Fibroblast of skin of right quadriceps (primary cell): ENCODE data around the gene TMC4.
"Not testable (repeated sequence)": the region's sequence is repeated elsewhere in the genome, so short reads cannot be mapped to it uniquely, and the experiment has no call there.

ENCODE experiments used
- DNase-seq: peaks from one replicate; pipeline ENCODE4 v3.0.0-alpha.2; 2013

The TMC4 gene, protein sequence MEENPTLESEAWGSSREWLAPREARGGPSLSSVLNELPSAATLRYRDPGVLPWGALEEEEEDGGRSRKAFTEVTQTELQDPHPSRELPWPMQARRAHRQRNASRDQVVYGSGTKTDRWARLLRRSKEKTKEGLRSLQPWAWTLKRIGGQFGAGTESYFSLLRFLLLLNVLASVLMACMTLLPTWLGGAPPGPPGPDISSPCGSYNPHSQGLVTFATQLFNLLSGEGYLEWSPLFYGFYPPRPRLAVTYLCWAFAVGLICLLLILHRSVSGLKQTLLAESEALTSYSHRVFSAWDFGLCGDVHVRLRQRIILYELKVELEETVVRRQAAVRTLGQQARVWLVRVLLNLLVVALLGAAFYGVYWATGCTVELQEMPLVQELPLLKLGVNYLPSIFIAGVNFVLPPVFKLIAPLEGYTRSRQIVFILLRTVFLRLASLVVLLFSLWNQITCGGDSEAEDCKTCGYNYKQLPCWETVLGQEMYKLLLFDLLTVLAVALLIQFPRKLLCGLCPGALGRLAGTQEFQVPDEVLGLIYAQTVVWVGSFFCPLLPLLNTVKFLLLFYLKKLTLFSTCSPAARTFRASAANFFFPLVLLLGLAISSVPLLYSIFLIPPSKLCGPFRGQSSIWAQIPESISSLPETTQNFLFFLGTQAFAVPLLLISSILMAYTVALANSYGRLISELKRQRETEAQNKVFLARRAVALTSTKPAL

DNA sequence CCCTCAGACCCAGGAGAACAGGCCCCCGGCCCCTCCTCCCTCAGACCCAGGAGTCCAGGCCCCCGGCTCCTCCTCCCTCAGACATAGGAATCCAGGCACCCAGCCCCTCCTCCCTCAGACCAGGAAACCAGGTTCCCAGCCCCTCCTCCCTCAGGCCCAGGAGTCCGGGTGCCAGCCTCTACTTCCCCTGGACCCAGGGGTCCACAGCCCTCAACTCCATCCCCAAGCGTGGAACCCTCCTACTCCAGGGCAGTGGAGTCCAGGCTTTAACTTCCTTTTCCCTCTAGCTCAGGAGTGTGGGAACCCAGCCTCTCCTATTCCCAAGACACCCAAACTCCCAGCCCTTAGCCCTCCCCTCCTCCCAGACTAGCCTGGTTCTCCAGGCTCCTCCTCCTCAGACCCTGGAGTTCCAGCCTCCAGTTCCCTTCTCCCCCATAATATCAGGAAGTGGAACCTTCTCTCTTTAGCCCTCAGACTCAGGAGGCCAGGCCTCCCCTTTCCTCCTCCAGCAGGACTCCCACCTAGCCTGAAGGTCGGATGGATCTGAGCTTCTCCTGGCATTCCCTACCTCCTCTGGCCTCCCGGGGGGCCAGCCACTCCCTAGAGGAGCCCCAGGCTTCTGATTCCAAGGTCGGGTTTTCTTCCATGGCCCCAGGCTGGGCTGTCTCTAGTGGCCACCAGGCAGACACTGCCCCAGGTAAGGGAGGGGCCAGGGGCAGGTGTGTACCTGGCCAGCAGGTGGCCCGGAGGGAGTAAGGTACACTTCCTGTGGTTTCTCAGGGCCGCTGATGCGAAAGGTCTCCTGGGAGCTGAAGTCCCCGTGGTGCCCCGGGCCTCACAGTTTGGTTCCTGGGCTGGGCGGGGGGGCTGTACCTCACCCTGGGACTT is at the start of gene TMC4:
Gene TMC4, minus strand, starts transcription at position 690 of the 888 bp plus-strand sequence. Its CDS starts 43 bp downstream, at position 647.
- DNase-seq = no peak

DNA sequence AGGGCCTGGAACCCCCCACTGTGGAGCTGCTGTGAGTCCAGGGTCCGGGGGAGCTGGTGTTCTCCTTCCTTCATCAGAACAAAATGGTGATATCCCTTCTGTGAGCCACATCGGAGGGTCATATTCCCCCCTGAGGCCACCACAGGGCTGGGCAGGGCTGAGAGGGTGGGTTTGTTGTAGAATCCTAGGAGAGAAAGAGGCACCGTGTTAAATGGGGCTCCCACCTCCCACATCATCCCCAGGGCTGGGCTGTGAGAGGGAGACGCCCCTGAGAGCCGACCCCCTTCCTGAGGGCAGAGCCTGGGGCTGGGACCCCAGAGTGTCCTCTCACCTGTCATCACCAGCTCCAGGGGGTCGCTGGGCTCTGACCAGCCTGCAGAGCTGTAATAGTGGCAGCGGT is 49.0 kb upstream of the TMC4 start:
- not testable (repeated sequence) for DNase-seq

DNA sequence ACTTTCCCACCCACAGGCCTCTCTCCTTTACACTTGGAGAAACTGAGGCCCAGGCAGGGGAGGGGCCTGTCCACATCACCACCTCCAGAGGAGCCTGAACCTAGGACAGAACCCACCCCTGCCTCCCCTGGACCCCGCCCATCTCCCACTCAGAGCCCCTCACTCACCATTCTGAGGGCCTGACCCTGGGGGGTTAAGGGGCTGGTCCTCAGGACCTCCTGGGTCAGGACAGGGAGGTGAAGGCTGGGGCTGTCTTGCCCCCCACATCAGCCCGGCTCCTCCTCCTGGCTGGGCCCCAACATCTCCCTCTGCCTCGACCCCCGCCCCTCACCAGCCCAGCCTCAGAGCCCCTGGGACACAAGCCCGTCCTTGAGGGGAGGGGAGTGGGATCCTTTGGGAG is 46.7 kb upstream of the TMC4 start:
- DNase-seq = not testable (repeated sequence)

DNA sequence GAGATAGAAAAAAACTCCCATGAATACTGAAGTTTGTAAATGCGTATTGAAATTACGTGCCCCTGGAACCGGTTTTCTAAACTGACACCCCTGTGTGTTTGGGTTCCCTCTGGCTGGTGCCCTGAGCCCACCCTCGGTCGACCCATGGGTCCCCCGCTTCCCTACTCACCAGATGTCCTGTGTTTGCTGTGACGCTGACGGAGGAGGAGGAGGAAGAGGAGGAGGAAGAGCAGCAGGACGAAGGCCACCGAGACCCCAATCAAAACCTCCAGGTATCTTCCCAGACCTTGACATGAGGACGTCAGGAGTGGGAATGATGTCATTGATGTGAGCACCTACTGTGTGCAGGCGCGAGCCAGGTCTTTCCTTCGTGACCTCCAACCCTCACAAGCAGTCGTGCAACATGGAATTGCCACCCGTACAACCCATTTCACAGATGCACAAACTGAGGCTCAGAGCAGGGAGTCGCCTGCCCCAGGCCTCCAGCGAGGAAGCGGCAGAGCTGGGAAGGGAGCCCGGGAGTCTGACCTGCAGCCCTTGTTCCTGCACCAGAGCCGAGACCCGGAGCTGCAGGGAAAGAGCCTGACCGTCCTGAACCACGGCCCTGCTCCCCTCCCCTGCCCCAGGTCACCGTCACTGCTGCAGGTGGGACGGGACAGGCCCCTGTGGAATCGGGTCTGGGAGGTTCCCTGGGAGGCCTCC is 46.2 kb upstream of the TMC4 start:
- no peak for DNase-seq

DNA sequence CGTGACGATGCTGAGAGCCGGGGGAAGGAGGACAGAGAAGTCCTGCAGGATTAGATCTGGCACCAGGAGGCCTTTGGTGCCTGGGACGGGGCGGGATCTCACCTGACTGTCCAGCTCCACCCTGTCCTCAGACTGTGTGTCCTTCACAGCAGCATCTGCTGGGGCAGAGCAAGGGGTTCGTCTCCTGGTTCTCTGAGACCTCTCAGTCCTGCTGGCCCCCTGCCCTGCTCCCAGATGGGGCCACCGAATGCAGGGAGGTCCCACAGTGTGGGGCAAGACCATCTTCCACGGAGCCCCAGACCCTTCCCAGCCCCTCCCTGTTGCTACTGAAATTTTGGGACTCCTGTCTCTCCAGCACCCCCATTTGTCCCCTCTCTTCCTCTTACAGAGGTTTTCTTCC is 45.3 kb upstream of the TMC4 start:
- no peak for DNase-seq

DNA sequence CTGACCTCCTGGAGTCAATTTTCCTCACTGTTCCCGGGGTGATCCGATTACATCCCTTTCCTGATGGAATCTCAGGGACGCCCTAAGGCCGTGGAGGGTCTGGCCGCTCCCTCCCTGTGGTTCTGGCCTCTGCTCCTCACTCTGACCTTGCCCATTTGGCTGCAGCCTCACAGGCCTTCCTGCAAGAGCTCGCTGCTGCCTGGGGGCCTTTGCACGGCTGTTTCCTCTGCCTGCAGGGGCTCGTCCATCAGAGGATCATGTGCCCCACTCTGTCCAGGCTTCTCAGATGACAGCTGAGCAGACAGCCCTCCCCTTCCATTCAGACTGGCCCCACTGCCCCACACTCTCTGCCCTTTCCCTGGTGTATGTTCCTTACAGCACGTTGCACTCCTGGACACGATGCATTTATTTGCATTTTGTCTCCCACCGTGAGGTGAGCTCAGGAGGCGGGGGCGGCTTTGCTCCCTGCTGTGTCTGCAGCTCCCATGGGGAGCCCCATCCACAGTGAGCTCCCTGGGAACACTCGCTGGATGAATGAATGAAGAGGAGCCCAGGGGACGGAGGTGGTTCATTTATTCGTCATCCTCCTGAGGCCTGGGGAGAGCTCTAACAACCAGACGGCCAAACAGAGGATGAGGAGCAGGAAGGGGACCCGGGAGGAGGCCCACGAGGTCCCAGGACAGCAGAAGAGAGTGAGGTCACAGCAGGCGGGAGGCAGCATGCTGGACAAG is 44.7 kb upstream of the TMC4 start:
- not testable (repeated sequence) for DNase-seq

DNA sequence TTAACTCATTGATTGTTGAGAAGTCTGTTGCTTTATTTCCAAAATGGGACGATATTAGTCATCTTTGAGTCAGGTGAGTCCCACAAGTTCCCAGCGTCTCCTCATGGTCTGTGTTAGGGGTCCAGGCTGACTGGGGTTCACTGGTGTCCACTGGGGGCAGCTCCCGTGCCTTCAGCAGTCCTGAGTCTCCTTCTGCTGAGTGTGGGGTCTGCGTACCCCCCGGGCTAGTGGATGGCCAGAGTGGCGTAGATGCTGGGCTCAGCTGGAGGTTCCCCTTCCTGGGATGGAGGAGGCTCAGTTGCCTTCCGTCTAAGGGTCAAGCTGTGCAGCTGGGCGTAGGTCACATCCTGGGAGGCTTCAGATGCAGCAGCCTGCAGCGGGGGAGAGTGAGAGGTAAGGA is 43.9 kb upstream of the TMC4 start:
- DNase-seq = no peak

DNA sequence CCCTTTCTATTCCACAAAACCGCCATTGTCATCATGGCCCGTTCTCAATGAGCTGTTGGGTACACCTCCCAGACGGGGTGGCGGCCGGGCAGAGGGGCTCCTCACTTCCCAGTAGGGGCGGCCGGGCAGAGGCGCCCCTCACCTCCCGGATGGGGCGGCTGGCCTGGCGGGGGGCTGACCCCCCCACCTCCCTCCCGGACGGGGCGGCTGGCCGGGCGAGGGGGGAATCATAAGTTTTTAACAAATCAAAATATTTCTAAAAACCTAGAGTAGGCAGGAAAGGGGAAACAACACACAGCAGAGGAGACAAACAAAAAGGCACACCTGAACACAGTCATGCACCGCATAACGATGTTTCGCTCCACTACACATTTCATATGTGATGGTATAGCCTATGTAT is 41.8 kb upstream of the TMC4 start:
- not testable (repeated sequence) for DNase-seq

DNA sequence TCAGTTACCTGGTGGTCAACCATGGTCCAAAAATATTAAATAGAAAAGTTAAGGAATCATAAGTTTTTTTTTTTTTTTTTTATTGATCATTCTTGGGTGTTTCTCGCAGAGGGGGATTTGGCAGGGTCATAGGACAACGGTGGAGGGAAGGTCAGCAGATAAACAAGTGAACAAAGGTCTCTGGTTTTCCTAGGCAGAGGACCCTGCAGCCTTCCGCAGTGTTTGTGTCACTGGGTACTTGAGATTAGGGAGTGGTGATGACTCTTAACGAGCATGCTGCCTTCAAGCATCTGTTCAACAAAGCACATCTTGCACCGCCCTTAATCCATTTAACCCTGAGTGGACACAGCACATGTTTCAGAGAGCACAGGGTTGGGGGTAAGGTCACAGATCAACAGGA is 41.3 kb upstream of the TMC4 start:
- DNase-seq = not testable (repeated sequence)

DNA sequence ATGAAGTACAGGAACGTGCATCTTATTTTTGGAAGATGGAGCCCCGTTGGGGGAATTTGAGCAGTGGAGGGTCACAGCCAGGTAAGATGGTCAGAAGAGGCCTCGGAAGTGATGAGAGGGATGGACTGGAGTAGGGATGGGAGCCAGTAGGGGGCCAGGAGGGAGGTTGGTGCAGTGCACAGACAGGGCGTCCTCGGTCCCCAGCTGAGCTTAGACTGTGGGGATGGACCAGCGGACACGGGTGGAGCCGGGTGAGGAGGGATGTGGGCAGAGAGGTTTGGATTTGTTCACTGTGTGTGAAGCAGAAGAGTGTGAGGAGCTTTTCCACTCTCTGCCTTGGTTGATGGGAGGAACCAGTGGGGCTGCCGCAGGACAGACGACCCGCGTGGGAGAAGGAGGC is 38.3 kb upstream of the TMC4 start:
- DNase-seq = no peak

DNA sequence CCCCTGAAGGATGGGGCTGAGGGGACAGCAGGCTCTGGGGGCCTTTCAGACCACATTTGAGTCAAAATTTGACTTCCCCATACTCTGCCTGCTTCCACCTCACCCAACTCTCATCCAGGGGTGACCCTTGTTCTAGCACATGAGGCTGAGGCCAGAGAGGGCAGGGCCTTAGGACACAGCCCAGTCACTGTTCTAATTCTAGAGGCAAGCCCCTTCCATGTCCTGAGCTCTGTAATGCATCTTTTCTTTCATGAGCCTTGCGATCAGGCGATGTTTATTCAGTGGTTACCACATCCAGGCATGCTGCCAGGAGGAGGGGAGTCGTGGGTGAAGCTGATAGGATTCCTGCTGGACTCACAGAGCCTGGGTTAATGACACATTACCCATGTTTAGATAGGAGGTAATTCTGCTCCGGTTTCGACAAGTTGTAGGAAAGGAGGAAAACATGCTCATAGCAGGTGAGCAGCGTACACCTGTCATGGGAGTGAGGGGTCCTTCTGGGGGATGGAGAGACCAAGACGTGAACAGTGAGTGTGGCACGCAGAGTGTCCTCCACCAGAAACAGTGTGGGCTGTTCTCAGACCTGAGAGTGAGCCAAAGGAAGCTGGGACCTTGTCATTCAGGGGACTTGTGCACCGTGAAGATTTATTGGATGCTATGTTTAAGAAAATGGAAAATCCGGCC is 37.0 kb upstream of the TMC4 start:
- DNase-seq = peak; percentile 96

DNA sequence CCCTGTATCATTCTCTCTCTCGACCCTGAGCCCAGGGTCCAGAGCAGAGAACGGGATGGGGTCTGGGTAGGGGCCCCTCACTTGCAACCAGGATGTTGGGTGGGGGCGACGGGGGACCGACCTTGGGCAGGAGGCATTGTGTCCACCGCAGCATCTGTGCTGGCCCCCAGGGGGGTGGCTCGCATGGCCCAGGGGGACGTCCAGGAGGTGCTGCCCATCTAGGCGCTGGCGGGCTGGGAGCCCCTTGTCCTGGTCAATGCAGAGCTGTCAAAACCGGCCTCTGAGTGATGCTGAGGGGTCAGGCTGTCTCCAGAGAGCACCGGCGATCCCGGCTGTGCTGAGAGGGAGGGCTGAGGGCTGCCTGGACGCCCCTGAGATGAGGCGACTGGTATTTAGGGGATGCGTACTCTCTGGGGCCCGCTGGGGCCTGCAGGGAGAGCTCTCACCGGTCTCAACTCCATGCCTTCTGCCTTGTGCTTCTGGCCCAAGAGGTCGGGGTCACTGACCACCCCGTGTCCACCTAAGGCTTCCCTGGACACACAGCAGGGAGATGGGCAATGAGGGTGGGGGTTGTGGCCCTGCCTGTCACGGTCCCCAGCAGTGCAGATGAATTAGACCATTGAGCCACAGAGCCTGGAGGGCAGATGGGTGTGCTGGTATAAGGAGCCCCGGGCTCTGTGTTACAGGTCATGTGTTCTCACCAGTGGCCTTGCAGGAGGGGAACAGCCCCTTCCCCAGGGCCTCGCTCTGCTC is 36.3 kb upstream of the TMC4 start:
- DNase-seq = no peak

DNA sequence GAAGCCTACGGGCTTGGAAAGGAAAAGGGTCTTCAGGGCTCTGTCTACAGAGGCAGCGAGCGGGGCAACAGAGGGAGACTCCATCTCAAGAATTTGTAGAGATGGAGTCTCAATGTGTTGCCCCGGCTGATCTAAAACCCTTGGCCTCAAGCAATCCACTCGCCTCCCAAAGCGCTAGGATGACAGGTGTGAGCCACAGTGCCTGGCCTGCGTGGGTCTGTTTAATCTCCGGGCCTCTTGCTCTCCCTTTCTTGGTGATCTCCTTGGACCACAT is 35.8 kb upstream of the TMC4 start:
- DNase-seq = no peak

DNA sequence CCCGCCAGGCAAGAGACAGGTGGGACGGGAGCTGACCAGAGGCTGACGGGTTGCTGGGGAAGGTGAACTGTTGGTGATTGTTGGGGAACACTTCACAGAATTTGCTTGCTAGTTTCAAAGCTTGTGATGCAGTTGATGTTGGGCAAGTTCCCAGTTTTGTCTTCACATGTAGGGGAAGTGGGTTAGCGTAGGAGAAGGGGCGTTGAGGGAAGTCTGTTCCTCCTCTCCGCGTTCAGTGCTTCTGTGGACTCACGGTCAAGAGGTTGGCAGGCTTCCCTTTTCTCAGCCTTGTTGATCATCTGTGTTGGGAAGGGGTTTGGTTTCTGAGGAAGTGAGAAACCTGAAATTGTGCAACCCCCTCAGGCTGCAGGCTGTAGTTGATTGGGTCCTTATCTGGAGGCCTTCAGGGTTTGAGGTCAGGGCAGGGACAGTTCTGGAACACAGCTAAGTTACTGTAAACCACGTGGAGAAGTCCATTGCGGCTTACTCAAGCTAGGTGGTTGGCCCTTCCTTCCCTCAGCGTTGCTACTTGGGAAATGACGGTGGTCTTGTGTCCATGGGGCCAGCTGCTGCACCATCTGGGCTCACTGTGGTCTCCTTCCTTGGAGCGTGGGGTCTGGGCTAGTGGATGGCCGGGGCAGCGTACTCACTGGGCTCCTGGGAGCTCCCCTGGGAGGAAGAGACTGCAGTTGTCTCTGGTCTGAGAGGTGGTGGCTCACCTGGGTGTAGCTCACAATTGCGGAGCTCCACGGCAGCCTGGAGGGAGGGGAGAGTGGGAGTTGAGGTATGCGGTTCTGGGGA is 35.2 kb upstream of the TMC4 start:
- peak; percentile 49 for DNase-seq

DNA sequence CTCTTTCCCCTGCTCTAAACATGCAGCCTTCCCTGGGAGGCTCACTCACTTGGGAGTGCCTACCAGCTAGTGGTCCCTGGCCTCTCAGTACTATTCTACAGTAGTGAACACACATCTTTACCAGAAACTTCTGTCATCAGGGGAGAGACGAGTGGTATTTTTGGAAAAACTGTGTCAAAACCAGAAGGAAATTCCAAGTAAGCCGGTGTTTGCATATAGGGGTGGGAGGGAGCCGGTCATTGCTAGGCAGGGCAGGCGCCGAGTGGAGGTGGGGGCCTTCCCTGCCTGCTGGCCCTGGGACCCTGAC is 34.7 kb upstream of the TMC4 start:
- no peak for DNase-seq

DNA sequence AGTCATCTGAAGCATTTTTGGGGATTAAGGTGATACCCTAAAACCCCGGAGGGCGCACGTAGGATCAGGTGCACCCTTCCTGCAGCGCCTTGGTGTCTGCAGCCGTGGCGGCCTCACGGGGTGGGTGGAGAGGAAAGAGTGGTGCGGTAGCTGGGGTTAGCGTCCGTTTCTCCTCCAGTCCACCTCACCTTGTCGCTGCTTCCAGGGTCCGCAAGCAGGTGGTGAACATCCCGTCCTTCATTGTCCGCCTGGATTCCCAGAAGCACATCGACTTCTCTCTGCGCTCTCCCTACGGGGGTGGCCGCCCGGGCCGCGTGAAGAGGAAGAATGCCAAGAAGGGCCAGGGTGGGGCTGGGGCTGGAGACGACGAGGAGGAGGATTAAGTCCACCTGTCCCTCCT is 34.2 kb upstream of the TMC4 start:
- DNase-seq = not testable (repeated sequence)

DNA sequence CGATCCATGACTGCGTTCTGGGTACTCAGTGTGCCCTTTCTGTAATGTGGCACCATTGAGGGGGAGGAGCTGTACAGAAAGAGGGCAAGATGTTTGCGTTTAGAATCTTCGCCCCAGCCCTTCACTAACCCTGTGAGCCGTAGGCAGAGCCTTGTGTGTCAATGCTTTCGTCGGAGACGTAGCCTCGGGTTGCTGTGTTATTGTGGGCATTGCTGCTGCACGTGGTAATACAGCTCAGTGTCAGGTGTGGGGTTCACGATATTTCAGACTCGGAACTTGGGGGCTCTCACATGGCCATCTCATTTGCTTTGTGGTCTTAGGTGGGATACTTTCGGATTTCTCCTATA is 33.8 kb upstream of the TMC4 start:
- no peak for DNase-seq

DNA sequence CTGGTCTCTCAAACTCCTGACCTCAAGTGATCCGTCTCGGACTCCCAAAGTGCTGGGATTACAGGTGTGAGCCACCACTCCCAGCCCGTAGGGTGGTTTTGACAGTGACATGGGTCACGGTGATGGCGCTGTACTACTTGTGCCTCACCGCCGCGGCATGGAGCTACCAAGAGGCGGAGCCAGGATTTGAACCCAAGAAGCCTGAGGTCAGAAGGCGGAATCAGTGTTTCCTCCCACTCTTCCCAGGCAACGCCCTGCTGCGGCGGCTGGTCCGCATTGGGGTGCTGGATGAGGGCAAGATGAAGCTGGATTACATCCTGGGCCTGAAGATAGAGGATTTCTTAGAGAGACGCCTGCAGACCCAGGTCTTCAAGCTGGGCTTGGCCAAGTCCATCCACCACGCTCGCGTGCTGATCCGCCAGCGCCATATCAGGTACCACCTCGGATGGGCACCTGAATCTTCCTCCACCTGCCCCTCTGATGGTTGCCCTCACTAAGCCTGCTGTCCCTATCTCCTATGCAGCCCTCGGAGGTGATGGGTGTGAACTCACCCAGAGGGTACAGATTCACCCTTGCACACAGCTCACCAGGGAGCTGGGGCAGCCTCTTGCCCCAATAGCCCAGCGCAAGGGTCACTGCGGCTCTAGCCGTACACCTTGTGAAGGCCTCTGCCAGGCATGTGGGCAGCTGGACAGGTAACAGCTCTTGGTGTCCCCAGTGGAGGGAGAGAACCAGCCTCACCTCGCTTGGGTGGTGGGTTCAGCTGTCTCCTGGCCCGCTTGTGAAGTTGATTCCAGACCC is 33.3 kb upstream of the TMC4 start:
- DNase-seq = no peak

DNA sequence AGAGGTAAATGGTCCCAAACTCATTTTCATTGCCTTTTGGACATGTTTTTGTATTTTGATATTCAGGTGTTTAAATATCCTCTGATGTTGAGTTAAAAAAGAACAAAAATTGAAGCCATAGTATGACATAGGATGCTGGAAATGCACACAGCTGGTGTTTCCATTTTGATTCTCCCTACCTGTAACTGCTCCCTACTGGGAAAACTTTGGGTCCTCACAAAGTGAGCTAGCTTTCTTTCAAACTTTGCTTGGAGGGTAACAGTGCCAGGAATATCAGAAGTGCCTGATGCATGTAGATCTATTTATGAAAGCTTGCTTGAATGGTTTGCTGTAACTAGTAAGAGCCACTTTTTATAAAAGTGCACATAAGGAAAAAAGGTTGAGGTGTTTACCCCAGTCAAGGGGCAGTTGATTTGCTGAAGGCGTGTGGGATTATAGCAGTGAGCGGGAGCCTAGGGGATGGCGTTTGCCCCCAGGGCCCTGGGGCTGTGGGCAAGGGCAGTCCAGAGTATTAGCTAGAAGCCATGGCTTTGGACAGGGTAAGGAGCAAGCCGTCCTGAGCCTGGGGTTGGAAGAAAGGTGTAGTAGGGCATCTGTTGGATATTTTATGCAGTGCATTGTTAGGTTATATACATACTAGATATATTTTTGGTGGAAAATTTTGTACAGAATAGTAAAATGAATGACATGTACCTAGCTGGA is 32.0 kb upstream of the TMC4 start:
- no peak for DNase-seq
